SK-N-SH (cell line): ENCODE measurements around the gene GRAMD2A.

Experiments used
- EP300 ChIP-seq, 2 experiments: IDR thresholded peaks; 2 replicates each; pipeline versions ENCODE4 v1.4.0 to v1.6.1; 2012; ENCODE audit warnings: borderline replicate concordance in 1 of 2, low read depth in 1 of 2, low read length in 1 of 2
- EZH2phosphoT487 ChIP-seq: fragments of 200-600 bp; sonication (generic); IDR thresholded peaks from 2 replicates; pipeline ENCODE4 v1.6.1; 2017; ENCODE audit warnings: low read depth, mixed run types, mild to moderate bottlenecking, antibody characterized with exemption, moderate library complexity, borderline replicate concordance
- FOXM1 ChIP-seq: IDR thresholded peaks from 2 replicates; pipeline ENCODE4 v1.4.0; 2012; ENCODE audit warnings: low read depth, mild to moderate bottlenecking
- GABPA ChIP-seq: IDR thresholded peaks from 2 replicates; pipeline ENCODE4 v1.4.0; 2012; ENCODE audit warnings: low read depth, mild to moderate bottlenecking
- POLR2AphosphoS5 ChIP-seq: IDR thresholded peaks from 2 replicates; pipeline ENCODE4 v1.6.1; 2012; ENCODE audit warnings: low read depth, low read length
- RAD21 ChIP-seq: IDR thresholded peaks from 2 replicates; pipeline ENCODE4 v1.6.1; 2012; ENCODE audit warnings: mild to moderate bottlenecking, low read length
- SMC3 ChIP-seq: IDR thresholded peaks from 2 replicates; pipeline ENCODE4 v1.6.1; 2012; ENCODE audit warnings: low read depth, low read length, improper control_type of control experiment
- TAF1 ChIP-seq: IDR thresholded peaks from 2 replicates; pipeline ENCODE4 v1.6.1; 2012; ENCODE audit warnings: low read depth, mild to moderate bottlenecking, low read length, moderate library complexity, borderline replicate concordance
- TF ChIP-seq, protein P1 (sequence below): fragments of 200-600 bp; sonication (generic); IDR thresholded peaks from 2 replicates; pipeline ENCODE4 v1.6.1; 2017; ENCODE audit warnings: antibody characterized with exemption, mild to moderate bottlenecking, moderate library complexity
- TF ChIP-seq, protein P2 (sequence below): fragments of 150-350 bp; IDR thresholded peaks from 2 replicates; pipeline ENCODE4 v1.6.1; 2017; ENCODE audit warnings: antibody characterized with exemption, low read length, low read depth, borderline replicate concordance

DNA sequence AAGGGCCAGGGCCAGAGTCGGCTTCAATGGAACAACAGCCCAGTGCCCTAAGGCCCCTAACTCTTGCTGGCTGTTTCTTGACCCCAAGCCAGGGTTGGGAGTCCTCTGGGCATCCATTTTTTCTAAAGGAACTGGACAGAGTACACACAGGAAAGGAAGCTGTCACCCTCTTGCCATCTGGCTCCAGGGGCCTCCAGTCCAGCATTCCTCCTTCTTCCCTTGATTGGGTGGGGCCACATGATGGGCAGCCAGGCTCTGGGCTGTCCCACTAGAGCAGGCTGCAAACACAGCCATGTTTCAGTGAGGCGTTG, 1.6 kb upstream of the GRAMD2A start:
- TF ChIP-seq, protein P1, sequence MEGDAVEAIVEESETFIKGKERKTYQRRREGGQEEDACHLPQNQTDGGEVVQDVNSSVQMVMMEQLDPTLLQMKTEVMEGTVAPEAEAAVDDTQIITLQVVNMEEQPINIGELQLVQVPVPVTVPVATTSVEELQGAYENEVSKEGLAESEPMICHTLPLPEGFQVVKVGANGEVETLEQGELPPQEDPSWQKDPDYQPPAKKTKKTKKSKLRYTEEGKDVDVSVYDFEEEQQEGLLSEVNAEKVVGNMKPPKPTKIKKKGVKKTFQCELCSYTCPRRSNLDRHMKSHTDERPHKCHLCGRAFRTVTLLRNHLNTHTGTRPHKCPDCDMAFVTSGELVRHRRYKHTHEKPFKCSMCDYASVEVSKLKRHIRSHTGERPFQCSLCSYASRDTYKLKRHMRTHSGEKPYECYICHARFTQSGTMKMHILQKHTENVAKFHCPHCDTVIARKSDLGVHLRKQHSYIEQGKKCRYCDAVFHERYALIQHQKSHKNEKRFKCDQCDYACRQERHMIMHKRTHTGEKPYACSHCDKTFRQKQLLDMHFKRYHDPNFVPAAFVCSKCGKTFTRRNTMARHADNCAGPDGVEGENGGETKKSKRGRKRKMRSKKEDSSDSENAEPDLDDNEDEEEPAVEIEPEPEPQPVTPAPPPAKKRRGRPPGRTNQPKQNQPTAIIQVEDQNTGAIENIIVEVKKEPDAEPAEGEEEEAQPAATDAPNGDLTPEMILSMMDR: no peak
- TF ChIP-seq FOXM1 (no peak), GABPA (no peak), POLR2AphosphoS5 (no peak), SMC3 (no peak), EZH2phosphoT487 (no peak), EP300 (IDR thresholded peaks at IDR 0.05; ENCODE audit: borderline replicate concordance in 1 of 2, low read depth in 1 of 2, low read length in 1 of 2) (no peak), TAF1 (no peak), RAD21 (no peak)
- TF ChIP-seq, protein P2, sequence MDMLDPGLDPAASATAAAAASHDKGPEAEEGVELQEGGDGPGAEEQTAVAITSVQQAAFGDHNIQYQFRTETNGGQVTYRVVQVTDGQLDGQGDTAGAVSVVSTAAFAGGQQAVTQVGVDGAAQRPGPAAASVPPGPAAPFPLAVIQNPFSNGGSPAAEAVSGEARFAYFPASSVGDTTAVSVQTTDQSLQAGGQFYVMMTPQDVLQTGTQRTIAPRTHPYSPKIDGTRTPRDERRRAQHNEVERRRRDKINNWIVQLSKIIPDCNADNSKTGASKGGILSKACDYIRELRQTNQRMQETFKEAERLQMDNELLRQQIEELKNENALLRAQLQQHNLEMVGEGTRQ: no peak
